Measurements from ENCODE around the gene PCBD2. TPM values are rescaled to one million over a fixed set of nuclear protein-coding genes. Genes with fewer than 3 reads are reported as not detected.

PCBD2 gene
- total RNA-seq, 3 donors from 2014 or later: 14.0 to 21.1 (median 15.9) TPM

DNA sequence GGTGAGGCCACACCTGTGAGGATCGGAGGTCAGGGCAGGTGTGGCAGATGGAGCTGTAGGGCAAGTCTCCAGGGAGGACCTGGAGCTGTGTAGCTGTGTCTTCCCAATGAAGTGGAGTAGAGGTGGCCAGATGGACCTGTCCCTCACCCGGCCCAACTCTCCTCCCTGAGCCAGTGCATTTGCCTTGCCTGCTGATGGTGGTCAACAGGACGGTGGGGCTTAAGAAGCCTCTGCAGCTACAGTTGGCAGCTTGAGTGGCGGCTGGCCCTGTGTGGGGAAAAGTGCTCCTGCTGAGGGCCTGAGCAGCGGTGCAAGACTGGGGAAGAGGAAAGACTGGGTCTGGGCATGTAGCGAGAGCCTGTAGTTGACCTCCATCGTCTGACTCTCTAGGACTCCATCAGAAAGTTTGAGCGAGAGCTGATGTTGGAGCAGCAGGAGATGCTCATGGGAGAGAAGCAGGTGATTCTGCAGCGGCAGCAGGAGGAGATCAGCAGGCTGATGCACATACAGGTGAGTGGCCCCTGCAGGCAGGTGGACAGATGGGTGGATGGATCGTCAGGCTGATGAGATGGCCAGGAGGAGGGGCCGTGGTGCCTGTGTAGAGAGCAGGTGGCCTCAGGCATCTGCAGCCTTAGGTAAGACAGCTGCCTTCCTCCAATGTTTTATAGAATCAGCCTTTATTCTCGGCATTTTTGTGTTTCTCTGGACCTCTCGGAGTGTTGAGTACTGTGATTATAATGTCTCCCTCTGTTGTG lies 104.2 kb downstream of the PCBD2 start:
- H3K9me3 ChIP-seq: no peaks in the 10 kb centered on the region
- no peak for ATAC-seq
- no peak overlapping the region for H3K4me3 ChIP-seq
- TF ChIP-seq, protein P1, sequence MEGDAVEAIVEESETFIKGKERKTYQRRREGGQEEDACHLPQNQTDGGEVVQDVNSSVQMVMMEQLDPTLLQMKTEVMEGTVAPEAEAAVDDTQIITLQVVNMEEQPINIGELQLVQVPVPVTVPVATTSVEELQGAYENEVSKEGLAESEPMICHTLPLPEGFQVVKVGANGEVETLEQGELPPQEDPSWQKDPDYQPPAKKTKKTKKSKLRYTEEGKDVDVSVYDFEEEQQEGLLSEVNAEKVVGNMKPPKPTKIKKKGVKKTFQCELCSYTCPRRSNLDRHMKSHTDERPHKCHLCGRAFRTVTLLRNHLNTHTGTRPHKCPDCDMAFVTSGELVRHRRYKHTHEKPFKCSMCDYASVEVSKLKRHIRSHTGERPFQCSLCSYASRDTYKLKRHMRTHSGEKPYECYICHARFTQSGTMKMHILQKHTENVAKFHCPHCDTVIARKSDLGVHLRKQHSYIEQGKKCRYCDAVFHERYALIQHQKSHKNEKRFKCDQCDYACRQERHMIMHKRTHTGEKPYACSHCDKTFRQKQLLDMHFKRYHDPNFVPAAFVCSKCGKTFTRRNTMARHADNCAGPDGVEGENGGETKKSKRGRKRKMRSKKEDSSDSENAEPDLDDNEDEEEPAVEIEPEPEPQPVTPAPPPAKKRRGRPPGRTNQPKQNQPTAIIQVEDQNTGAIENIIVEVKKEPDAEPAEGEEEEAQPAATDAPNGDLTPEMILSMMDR (IDR thresholded peaks at IDR 0.05): no peak
- no peaks in the 10 kb centered on the region for H3K36me3 ChIP-seq (ENCODE audit: low read depth)
- H3K4me1 ChIP-seq (ENCODE audit: low read depth): no peaks in the 10 kb centered on the region
- intact Hi-C loops (cut with DNase I, micrococcal nuclease): no loop called here
- no peak for DNase-seq

GRCh38 chr5:135009736-135010501 lies 105.0 kb downstream of the PCBD2 start:
- no peak for ATAC-seq
- no peaks in the 10 kb centered on the region for H3K36me3 ChIP-seq (ENCODE audit: low read depth)
- DNase-seq: no peak
- H3K4me3 ChIP-seq: no peak overlapping the region
- TF ChIP-seq, protein P1 (IDR thresholded peaks at IDR 0.05): no peak
- no peaks in the 10 kb centered on the region for H3K4me1 ChIP-seq (ENCODE audit: low read depth)
- H3K9me3 ChIP-seq: no peaks in the 10 kb centered on the region
- intact Hi-C loops (cut with DNase I, micrococcal nuclease): no loop called here

GRCh38 chr5:135010502-135011354 lies 105.8 kb downstream of the PCBD2 start:
- TF ChIP-seq, protein P1 (IDR thresholded peaks at IDR 0.05): no peak
- Histone ChIP-seq H3K36me3 (ENCODE audit: low read depth) (no peaks in the 10 kb centered on the region), H3K4me3 (no peak overlapping the region), H3K4me1 (ENCODE audit: low read depth) (no peaks in the 10 kb centered on the region), H3K9me3 (no peaks in the 10 kb centered on the region)
- intact Hi-C loops (cut with DNase I, micrococcal nuclease): no loop called here
- ATAC-seq: no peak
- DNase-seq: no peak

GRCh38 chr5:135011355-135012032 lies 106.6 kb downstream of the PCBD2 start:
- no peaks in the 10 kb centered on the region for H3K36me3 ChIP-seq (ENCODE audit: low read depth)
- DNase-seq: no peak
- no peak for ATAC-seq
- intact Hi-C loops (cut with DNase I, micrococcal nuclease): no loop called here
- no peaks in the 10 kb centered on the region for H3K4me1 ChIP-seq (ENCODE audit: low read depth)
- no peaks in the 10 kb centered on the region for H3K9me3 ChIP-seq
- no peak overlapping the region for H3K4me3 ChIP-seq
- TF ChIP-seq, protein P1 (IDR thresholded peaks at IDR 0.05): no peak

GRCh38 chr5:135012033-135012588 lies 107.2 kb downstream of the PCBD2 start:
- intact Hi-C loops (cut with DNase I, micrococcal nuclease): no loop called here
- ATAC-seq: no peak

More at GRCh38 chr5:135012033-135012588, 107.2 kb downstream of the PCBD2 start:
- no peaks in the 10 kb centered on the region for H3K4me1 ChIP-seq (ENCODE audit: low read depth)
- H3K36me3 ChIP-seq (ENCODE audit: low read depth): no peaks in the 10 kb centered on the region
- no peak for DNase-seq
- H3K4me3 ChIP-seq: no peak overlapping the region
- no peaks in the 10 kb centered on the region for H3K9me3 ChIP-seq
- TF ChIP-seq, protein P1 (IDR thresholded peaks at IDR 0.05): no peak

Data from mucosa of descending colon (tissue), 3 donors.